Measurements from ENCODE around the gene MAN1A1. TPM values are rescaled to one million over a fixed set of nuclear protein-coding genes. Genes with fewer than 3 reads are reported as not detected.
A peak's percentile ranks its signal among the peaks of the same experiment; 100 is the strongest.

MAN1A1 gene
- total and polyA plus RNA-seq, 2 experiments from 2014 or later: 2.0 to 8.7 TPM

DNA sequence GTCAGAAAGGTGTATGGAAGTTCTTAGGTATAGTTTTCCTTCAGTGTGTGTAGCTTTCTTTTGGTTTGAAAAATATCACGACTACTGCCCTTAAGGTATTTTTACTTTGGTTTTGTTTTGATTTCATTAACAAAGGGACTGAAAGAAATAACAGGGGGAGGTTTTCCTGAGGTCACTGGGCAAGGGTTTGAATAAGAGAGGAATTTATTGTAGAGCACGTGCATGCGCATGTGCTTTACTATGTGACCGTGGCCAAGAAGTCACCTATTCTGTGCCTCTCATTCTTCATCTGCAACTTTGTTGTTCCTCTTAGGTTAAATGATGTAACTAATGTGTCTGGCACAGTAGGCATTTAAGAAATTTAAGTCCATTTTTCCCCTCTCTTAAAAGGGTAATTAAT lies 4.1 kb upstream of the MAN1A1 start:
- Histone ChIP-seq H3K27me3 (ENCODE audit: insufficient read depth) (peaks cover 29% of the 10 kb centered on the region), H3K4me3 (no peak overlapping the region), H3K79me2 (replicated peaks; ENCODE audit: insufficient read depth) (no peaks in the 10 kb centered on the region), H3K4me1 (ENCODE audit: insufficient read depth) (peaks cover 7% of the 10 kb centered on the region), H2AFZ (no peak overlapping the region), H3F3A (replicated peaks; ENCODE audit: low read depth) (no peaks in the 10 kb centered on the region), H3K4me2 (0 out of 2 replicates have a peak overlapping the region, but pooled peaks have one; percentile 6), H3K36me3 (ENCODE audit: insufficient read depth) (no peaks in the 10 kb centered on the region), H3K27ac (ENCODE audit: low read depth) (no peak overlapping the region), H4K20me1 (replicated peaks; ENCODE audit: insufficient read depth) (no peaks in the 10 kb centered on the region), H3K9me2 (ENCODE audit: insufficient read depth) (no peaks in the 10 kb centered on the region)
- Mint-ChIP-seq H3K9me3 (no peaks in the 10 kb centered on the region; the same call in 2 of the 3 replicates), H3K4me1 (peaks cover 10% of the 10 kb centered on the region), H3K36me3 (ENCODE audit: low read depth) (no peaks in the 10 kb centered on the region), H3K27ac (no peak overlapping the region), H3K4me3 (no peak overlapping the region), H3K27me3 (ENCODE audit: insufficient read depth, low read depth, poor library complexity) (no peaks in the 10 kb centered on the region)
- ATAC-seq: no peak
- DNase-seq (ENCODE audit: low spot score): peak; percentile 11
- TF ChIP-seq, protein P1, sequence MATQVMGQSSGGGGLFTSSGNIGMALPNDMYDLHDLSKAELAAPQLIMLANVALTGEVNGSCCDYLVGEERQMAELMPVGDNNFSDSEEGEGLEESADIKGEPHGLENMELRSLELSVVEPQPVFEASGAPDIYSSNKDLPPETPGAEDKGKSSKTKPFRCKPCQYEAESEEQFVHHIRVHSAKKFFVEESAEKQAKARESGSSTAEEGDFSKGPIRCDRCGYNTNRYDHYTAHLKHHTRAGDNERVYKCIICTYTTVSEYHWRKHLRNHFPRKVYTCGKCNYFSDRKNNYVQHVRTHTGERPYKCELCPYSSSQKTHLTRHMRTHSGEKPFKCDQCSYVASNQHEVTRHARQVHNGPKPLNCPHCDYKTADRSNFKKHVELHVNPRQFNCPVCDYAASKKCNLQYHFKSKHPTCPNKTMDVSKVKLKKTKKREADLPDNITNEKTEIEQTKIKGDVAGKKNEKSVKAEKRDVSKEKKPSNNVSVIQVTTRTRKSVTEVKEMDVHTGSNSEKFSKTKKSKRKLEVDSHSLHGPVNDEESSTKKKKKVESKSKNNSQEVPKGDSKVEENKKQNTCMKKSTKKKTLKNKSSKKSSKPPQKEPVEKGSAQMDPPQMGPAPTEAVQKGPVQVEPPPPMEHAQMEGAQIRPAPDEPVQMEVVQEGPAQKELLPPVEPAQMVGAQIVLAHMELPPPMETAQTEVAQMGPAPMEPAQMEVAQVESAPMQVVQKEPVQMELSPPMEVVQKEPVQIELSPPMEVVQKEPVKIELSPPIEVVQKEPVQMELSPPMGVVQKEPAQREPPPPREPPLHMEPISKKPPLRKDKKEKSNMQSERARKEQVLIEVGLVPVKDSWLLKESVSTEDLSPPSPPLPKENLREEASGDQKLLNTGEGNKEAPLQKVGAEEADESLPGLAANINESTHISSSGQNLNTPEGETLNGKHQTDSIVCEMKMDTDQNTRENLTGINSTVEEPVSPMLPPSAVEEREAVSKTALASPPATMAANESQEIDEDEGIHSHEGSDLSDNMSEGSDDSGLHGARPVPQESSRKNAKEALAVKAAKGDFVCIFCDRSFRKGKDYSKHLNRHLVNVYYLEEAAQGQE (IDR thresholded peaks at IDR 0.05; ENCODE audit: unreplicated experiment): no peak
- TF ChIP-seq POLR2AphosphoS5 (IDR thresholded peaks at IDR 0.05; ENCODE audit: low read depth): no peak
- no peak for TF ChIP-seq CREB1 (CRISPR knock-in tag; IDR thresholded peaks at IDR 0.05; ENCODE audit: low read depth)
- TF ChIP-seq EZH2 (IDR thresholded peaks at IDR 0.05; ENCODE audit: low read depth, unreplicated experiment): no peak
- TF ChIP-seq JUNB (IDR thresholded peaks at IDR 0.05; ENCODE audit: unreplicated experiment): no peak
- no peak for TF ChIP-seq ZNF114 (CRISPR knock-in tag; IDR thresholded peaks at IDR 0.05)
- no peak for TF ChIP-seq NANOG (IDR thresholded peaks at IDR 0.05; ENCODE audit: borderline replicate concordance)
- TF ChIP-seq, protein P2, sequence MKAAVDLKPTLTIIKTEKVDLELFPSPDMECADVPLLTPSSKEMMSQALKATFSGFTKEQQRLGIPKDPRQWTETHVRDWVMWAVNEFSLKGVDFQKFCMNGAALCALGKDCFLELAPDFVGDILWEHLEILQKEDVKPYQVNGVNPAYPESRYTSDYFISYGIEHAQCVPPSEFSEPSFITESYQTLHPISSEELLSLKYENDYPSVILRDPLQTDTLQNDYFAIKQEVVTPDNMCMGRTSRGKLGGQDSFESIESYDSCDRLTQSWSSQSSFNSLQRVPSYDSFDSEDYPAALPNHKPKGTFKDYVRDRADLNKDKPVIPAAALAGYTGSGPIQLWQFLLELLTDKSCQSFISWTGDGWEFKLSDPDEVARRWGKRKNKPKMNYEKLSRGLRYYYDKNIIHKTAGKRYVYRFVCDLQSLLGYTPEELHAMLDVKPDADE (IDR thresholded peaks at IDR 0.05): no peak
- TF ChIP-seq, protein P3, sequence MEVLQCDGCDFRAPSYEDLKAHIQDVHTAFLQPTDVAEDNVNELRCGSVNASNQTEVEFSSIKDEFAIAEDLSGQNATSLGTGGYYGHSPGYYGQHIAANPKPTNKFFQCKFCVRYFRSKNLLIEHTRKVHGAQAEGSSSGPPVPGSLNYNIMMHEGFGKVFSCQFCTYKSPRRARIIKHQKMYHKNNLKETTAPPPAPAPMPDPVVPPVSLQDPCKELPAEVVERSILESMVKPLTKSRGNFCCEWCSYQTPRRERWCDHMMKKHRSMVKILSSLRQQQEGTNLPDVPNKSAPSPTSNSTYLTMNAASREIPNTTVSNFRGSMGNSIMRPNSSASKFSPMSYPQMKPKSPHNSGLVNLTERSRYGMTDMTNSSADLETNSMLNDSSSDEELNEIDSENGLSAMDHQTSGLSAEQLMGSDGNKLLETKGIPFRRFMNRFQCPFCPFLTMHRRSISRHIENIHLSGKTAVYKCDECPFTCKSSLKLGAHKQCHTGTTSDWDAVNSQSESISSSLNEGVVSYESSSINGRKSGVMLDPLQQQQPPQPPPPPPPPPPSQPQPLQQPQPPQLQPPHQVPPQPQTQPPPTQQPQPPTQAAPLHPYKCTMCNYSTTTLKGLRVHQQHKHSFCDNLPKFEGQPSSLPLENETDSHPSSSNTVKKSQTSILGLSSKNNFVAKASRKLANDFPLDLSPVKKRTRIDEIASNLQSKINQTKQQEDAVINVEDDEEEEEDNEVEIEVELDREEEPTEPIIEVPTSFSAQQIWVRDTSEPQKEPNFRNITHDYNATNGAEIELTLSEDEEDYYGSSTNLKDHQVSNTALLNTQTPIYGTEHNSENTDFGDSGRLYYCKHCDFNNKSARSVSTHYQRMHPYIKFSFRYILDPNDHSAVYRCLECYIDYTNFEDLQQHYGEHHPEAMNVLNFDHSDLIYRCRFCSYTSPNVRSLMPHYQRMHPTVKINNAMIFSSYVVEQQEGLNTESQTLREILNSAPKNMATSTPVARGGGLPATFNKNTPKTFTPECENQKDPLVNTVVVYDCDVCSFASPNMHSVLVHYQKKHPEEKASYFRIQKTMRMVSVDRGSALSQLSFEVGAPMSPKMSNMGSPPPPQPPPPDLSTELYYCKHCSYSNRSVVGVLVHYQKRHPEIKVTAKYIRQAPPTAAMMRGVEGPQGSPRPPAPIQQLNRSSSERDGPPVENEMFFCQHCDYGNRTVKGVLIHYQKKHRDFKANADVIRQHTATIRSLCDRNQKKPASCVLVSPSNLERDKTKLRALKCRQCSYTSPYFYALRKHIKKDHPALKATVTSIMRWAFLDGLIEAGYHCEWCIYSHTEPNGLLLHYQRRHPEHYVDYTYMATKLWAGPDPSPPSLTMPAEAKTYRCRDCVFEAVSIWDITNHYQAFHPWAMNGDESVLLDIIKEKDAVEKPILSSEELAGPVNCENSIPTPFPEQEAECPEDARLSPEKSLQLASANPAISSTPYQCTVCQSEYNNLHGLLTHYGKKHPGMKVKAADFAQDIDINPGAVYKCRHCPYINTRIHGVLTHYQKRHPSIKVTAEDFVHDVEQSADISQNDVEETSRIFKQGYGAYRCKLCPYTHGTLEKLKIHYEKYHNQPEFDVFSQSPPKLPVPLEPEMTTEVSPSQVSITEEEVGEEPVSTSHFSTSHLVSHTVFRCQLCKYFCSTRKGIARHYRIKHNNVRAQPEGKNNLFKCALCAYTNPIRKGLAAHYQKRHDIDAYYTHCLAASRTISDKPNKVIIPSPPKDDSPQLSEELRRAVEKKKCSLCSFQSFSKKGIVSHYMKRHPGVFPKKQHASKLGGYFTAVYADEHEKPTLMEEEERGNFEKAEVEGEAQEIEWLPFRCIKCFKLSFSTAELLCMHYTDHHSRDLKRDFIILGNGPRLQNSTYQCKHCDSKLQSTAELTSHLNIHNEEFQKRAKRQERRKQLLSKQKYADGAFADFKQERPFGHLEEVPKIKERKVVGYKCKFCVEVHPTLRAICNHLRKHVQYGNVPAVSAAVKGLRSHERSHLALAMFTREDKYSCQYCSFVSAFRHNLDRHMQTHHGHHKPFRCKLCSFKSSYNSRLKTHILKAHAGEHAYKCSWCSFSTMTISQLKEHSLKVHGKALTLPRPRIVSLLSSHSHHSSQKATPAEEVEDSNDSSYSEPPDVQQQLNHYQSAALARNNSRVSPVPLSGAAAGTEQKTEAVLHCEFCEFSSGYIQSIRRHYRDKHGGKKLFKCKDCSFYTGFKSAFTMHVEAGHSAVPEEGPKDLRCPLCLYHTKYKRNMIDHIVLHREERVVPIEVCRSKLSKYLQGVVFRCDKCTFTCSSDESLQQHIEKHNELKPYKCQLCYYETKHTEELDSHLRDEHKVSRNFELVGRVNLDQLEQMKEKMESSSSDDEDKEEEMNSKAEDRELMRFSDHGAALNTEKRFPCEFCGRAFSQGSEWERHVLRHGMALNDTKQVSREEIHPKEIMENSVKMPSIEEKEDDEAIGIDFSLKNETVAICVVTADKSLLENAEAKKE (CRISPR knock-in tag; IDR thresholded peaks at IDR 0.05): no peak
- TF ChIP-seq STAT1 (IDR thresholded peaks at IDR 0.05; ENCODE audit: unreplicated experiment): no peak
- TF ChIP-seq EZH2phosphoT487 (IDR thresholded peaks at IDR 0.05; ENCODE audit: unreplicated experiment): no peak
